Measurements from ENCODE around the gene UNC13C. TPM values are rescaled to one million over a fixed set of nuclear protein-coding genes. Genes with fewer than 3 reads are reported as not detected.

UNC13C gene
- total RNA-seq, 1 donor from 2014 or later: not detected

GRCh38 chr15:54101664-54102270 is 123.5 kb downstream of the UNC13C start:
- DNase-seq (ENCODE audit: low spot score): no peak
- no peak for ATAC-seq

DNA sequence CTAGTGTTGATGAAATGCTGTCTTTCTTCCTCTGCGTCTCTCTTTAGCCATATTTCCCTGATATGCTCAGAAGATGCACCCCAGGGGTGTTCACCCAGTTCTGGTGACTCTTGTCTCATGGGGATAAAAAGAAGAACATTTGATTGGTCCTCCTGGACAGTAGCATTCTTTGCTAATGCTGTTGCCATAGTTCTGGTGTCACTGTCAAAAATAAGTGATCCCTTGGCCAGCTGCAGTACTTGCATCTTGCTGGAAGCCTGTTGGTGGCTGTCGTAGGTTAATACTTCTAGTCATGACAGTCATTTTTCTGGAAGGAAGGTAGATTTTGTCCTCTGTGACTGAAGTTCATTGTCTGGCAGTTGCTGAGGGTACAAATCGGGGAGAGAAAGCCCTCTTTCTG is 124.5 kb downstream of the UNC13C start:
- no peak for DNase-seq (ENCODE audit: low spot score)
- no peak for ATAC-seq

GRCh38 chr15:54109014-54109413 is 130.8 kb downstream of the UNC13C start:
- no peak for ATAC-seq
- no peak for DNase-seq (ENCODE audit: low spot score)

GRCh38 chr15:54119051-54119450 is 140.8 kb downstream of the UNC13C start:
- ATAC-seq (no peak), DNase-seq (ENCODE audit: low spot score) (no peak)

DNA sequence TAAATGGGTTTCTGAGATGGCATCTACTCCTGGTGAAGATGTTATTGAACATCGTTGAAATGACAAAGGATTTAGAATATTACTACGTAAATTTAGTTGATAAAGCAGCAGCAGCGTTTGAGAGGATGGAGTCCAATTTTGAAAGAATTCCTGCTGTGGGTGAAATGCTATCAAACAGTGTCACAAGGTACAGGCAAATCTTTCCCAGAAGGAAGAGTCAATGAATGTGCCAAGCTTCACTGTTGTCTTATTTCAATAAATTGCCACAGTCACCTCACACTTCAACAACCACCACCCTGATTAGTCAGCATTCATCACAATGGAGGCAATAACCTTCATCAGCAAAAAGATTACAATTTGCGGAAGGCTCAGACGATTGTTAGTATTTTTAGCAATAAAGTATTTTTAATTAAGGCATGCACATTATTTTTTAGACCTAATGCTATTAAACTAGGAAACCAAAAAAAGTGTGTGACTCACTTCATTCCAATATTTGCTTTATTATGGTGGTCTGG is 142.8 kb downstream of the UNC13C start:
- DNase-seq (ENCODE audit: low spot score): no peak

DNA sequence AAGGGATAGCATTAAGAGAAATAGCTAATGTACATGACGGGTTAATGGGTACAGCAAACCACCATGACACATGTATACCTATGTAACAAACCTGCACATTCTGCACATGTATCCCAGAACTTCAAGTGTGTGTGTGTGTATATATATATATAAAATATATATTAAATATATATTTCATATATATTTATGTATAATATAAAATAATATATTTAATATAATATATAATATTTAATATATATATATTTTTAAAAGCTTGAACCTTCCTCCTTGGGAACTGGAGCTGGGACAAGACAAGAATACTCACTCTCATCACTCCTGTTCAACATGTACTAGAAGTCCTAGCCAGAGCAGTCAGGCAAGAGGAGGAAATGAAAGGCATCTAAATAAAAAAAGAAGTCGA is 149.3 kb downstream of the UNC13C start:
- DNase-seq (ENCODE audit: low spot score) (no peak), ATAC-seq (no peak)

More for the DNA sequence above, 142.8 kb downstream of the UNC13C start:
- ATAC-seq: no peak

- DNase-seq (ENCODE audit: low spot score) (no peak), ATAC-seq (no peak)
These were observed 153.2 kb downstream of the UNC13C start for GRCh38 chr15:54131410-54131809.

- DNase-seq (ENCODE audit: low spot score): no peak
These were observed 170.9 kb downstream of the UNC13C start for GRCh38 chr15:54149115-54149531.

GRCh38 chr15:54150255-54150654 is 172.0 kb downstream of the UNC13C start:
- no peak for ATAC-seq
- no peak for DNase-seq (ENCODE audit: low spot score)

More at GRCh38 chr15:54149115-54149531, 170.9 kb downstream of the UNC13C start:
- no peak for ATAC-seq

GRCh38 chr15:54159012-54159411 is 180.8 kb downstream of the UNC13C start:
- ATAC-seq (no peak), DNase-seq (ENCODE audit: low spot score) (no peak)

- no peak for ATAC-seq
- DNase-seq (ENCODE audit: low spot score): no peak
These were observed 209.1 kb downstream of the UNC13C start for GRCh38 chr15:54187325-54187724.

DNA sequence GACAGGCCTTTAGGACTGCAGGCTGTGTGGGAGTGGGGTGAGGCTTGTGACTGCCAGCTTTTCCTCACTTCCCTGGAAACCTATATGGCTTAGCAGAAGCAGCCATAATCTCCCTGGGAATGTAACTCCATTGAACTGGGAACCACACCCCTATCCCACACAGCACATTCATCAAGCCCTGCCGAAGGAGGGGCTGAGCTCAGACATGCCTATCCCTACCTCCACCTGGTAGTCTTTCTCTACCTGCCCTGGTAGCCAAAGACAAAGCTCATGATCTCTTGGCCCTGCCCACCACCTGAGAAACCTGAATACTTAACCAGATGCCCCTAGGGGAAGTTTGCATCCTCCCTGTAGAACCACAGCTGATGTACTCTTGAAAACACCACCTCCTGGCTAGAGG is 219.8 kb downstream of the UNC13C start:
- ATAC-seq (no peak), DNase-seq (ENCODE audit: low spot score) (no peak)

DNA sequence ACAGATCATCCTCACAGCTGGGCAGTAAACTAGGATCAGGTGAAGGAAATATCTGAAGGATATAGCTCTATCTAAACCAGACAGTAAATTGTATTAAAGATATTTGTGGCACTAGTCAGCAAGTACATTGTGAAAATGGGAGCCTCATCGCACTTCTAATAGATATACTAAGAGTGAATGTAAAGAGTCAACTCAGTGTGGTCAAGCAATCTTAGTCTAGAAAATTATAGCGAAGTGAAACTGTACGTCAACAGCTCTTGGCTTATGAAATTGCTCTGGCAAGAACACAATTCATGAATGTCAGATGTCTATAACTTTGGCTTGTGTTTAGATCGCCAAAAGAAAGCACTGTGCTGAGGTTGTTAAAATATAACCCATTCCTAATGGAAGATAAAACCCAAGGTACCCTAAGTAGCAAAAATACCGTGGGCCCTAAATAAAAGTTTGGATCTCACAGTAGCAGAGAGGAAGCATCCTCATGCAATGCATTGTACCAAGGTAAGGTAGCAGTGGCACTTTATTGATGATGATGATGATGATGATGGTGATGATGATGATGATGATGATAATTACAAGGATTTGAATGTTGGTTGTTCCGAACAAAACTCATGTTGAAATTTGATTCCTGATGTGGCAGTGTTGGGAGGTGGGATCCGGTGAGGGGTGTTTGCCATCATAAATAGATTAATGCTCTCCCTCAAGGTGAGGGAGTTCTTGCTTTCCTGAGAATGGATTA is 228.5 kb downstream of the UNC13C start:
- ATAC-seq (no peak), DNase-seq (ENCODE audit: low spot score) (no peak)

GRCh38 chr15:54208786-54209185 is 230.5 kb downstream of the UNC13C start:
- ATAC-seq: no peak

DNA sequence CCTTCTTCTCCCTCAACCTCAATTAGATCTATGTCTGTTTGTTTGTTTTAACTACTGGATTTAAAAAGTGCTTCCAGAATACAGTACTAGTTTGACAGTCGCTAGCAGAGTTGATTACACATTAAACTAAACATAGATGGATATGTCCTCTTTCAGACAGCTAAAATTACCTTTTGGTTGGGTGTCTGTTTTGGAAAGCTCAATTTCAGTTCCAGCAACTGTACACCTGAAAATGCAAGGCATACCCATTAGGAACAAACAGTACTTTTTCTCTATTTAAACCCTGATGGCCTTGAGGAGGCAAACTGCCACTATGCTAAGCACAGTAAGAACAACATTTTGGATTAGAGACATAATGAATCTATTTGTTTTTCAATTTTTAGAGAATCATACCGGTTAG is 234.4 kb downstream of the UNC13C start:
- DNase-seq (ENCODE audit: low spot score) (no peak), ATAC-seq (no peak)

More at GRCh38 chr15:54208786-54209185, 230.5 kb downstream of the UNC13C start:
- no peak for DNase-seq (ENCODE audit: low spot score)

- ATAC-seq (no peak), DNase-seq (ENCODE audit: low spot score) (no peak)
These were observed 248.2 kb downstream of the UNC13C start for GRCh38 chr15:54226455-54226854.

DNA sequence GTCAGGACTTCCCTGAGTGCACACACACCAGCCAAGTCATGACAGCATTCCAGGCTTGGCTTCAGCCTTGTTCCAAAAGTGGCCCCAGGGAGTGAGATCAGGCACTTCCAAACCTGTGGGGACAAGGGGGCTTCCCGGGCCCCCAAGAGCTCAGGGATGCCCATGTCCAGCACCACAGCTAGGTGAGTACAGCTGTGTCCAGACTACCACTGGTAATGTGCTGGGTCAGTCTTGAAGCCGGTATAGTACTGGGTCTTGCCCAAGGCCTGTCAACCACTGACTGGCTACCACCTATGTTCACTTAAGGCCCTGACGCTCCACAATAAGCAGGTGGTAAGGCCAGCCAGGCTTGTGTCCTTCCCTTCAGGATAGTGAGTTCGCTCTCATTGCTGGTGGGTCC is 249.3 kb downstream of the UNC13C start:
- DNase-seq (ENCODE audit: low spot score) (no peak), ATAC-seq (no peak)

DNA sequence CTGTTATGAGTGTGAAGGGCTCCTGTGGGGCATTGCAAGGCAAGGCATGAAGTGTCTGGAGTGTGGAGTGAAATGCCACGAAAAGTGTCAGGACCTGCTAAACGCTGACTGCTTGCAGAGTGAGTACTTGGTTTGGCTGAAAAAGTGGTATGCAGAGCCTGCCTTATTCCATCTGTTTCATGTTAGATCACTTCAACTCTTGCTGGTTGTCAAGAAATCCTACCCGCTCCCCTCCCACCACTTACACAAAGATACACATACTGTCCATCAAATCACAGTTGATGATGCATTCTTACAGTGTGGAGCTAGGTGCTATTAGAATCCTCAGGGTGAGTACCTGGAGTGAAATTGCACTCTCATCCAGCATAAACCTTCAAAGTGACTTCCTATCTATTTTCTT is 272.1 kb downstream of the UNC13C start:
- no peak for ATAC-seq
- DNase-seq (ENCODE audit: low spot score): no peak

DNA sequence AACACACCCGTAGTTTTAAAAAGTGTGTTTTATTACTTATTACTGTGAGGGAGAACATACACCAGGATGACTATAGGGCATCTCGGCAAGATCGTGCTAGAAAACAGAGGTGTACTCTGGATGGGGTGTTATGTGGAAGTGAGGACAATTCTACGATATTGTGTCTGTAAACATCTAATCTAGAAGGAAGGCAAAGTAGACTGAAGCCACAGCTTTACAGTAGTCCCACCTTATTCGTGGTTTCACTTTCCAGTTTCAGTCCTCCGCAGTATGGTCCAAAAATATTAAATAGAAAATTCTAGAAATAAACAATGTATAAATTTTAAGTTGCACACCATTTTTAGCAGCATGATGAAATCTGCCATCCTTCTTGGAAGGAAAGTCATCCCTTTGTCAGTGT is 277.9 kb downstream of the UNC13C start:
- ATAC-seq: no peak

DNA sequence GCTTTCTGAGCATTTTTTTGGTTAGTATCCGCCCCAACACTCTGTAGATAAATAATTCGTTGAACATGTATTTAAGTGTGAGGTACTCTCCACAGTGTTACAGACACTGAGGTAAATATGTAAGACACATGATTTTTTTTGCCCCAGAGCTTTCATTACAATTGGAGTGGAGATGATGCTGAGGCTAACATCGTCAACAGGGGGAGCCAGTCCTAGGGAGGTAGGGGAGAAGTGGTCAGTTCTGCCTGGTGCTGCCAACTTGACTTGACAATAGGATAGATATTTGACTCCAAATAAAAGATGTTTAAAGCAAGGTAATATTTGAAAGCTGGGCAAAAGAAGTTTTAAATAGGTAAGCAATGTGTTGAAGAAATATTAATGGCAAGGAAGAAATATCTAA is 295.7 kb downstream of the UNC13C start:
- ATAC-seq: no peak
- no peak for DNase-seq (ENCODE audit: low spot score)

More for the DNA sequence above, 277.9 kb downstream of the UNC13C start:
- no peak for DNase-seq (ENCODE audit: low spot score)

GRCh38 chr15:54277834-54278233 is 299.6 kb downstream of the UNC13C start:
- ATAC-seq: no peak
- no peak for DNase-seq (ENCODE audit: low spot score)

DNA sequence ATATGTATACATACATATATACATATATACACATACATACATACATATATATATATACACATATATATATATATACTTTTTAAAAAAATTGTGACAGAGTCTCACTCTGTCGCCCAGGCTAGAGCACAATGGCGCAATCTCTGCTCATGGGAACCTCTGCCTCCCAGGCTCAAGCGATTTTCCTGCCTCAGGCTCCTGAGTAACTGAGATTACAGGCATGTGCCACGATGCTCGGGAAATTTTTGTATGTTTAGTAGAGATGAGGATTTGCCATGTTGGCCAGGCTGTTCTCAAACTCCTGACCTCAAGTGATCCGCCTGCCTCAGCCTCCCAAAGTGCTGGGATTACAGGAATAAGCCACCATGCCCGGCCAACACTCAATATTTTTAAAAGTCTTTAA is 302.5 kb downstream of the UNC13C start:
- no peak for DNase-seq (ENCODE audit: low spot score)
- ATAC-seq: no peak
